Adrenal gland (tissue), 12 donors: ENCODE results near the gene RNF123. TPM values are rescaled to one million over a fixed set of nuclear protein-coding genes. Genes with fewer than 3 reads are reported as not detected.

Experiments used
- DNase-seq, 7 donors: peaks; one replicate each; pipeline ENCODE4 v3.0.0-alpha.2; 2019 to 2020
- H3K27ac ChIP-seq, 5 donors: fragments of 200-600 bp; sonication (generic) in 4 of 5; 1 replicate in 3 of 5; 2 replicates in 2 of 5; pipeline versions ENCODE4 v1.5.1 to v1.8.0; 2016 to 2020; ENCODE audit warnings: mild to moderate bottlenecking in 1 of 5
- H3K27me3 ChIP-seq: fragments of 200-600 bp; 2 replicates; pipeline ENCODE4 v1.8.0; 2021
- H3K36me3 ChIP-seq, 2 donors: fragments of 200-600 bp; replicated peaks in 1 of 2; 1 replicate in 1 of 2; 2 replicates in 1 of 2; pipeline versions ENCODE4 v1.5.1 to v1.8.0; 2018 to 2022
- H3K4me1 ChIP-seq, 2 donors: fragments of 200-600 bp; replicated peaks in 1 of 2; 1 replicate in 1 of 2; 2 replicates in 1 of 2; pipeline versions ENCODE4 v1.5.1 to v1.8.0; 2018 to 2021
- H3K4me3 ChIP-seq, 4 donors: fragments of 200-600 bp; sonication (generic) in 3 of 4; one replicate each; pipeline ENCODE4 v1.5.1; 2016 to 2018
- H3K9me3 ChIP-seq, 3 donors: fragments of 200-600 bp; sonication (generic) in 1 of 3; replicated peaks in 1 of 3; 1 replicate in 2 of 3; 2 replicates in 1 of 3; pipeline versions ENCODE4 v1.5.1 to v1.8.0; 2016 to 2021
- POLR2A ChIP-seq, 2 donors: fragments of 450-650 bp; IDR thresholded peaks; one replicate each; pipeline ENCODE4 v1.6.1; 2017; ENCODE audit warnings: antibody characterized with exemption in 2 of 2, mild to moderate bottlenecking in 2 of 2, moderate library complexity in 1 of 2
- WGBS, 4 donors: extraction: QIAGEN DNeasy Blood & Tissue Kit in 2 of 4; methylation state at CpG; one replicate each; pipeline versions ENCODE4 v1.1.5 to v1.1.7; 2013 to 2017; 5-methylcytosine and 5-hydroxymethylcytosine counted together
- intact Hi-C, 2 donors: fragments of 100-400 bp; cut with DNase I; formaldehyde crosslinking; loops; one replicate each; pipeline versions ENCODE4 v1.14.1 to v1.15.0; 2022 to 2023
- polyA plus RNA-seq, 3 donors: library from polyadenylated mRNA; stranded (reverse); fragments of 200-250 nt in 2 of 3; fragments of 350-450 nt in 1 of 3; fragmentation: Illumina TruSeq in 1 of 3; extraction: RNeasy Lipid Tissue Mini Kit (QIAGEN cat#74804) in 1 of 3; gene quantifications; one replicate each; pipeline ENCODE4 v1.2.3, GENCODE V29; 2013 to 2014
- total RNA-seq, 9 donors: library from RNA; depleted of rRNA in 4 of 9; stranded (reverse); fragments of >200 nt in 4 of 9; fragments of 120-200 nt in 1 of 9; fragmentation: NEBNext Ultra II Directional in 1 of 9; extraction: Animal tissue kit (Norgen Biotek cat#: 25700) in 1 of 9; gene quantifications; one replicate each; pipeline versions ENCODE4 v1.1.0 to v1.2.4, GENCODE V29; 2013 to 2023
- TF ChIP-seq, protein P1 (sequence below), 6 experiments: fragments of 450-650 bp in 4 of 6; fragments of 200-600 bp in 2 of 6; sonication (generic) in 1 of 6; IDR thresholded peaks; 1 replicate in 5 of 6; 2 replicates in 1 of 6; pipeline versions ENCODE4 v1.5.1 to v1.8.0; 2016 to 2021; ENCODE audit warnings: antibody characterized with exemption in 6 of 6, mild to moderate bottlenecking in 2 of 6, moderate library complexity in 1 of 6
- donor health status: healthy with polysubstance abuse.
- donor health status: Bipolar disorder and iron deficiency.
- donor health status: DM: yes; HTN: yes; CAD: no.
- donor health status: DM: no; HTN: no; CAD: no.
- donor health status: DM: no; HTN: no; CAD: no.
- donor health status: DM: yes; HTN: yes; CAD: no.

Gene RNF123
- total and polyA plus RNA-seq, 12 donors, result 19.5 to 62.3 (median 38.3) TPM

DNA sequence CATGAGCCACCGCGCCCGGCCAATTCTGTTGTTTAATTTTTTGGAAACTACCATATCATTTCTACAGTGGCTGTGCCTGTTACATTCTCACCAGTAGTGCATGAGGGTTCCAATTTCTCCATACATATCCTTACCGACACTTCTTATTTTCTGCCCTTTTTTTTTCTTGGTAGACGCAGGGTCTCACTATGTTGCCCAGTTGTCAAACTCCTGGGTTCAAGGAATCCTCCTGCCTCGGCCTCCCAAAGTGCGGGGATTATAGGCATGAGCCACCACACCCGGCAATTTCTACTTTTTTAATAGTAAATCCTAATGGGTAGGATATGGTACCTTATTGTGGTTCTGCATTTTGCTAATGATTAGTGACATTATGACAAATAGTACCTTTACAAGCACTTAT, 20.5 kb downstream of the RNF123 start:
- DNase-seq, result no peak
- Histone ChIP-seq H3K27me3 (no peaks in the 10 kb centered on the region), H3K4me1 (no peaks in the 10 kb centered on the region), H3K9me3 (no peaks in the 10 kb centered on the region), H3K4me3 (no peak overlapping the region), H3K27ac (no peak overlapping the region), H3K36me3 (peaks cover 0 to 13% of the 10 kb centered on the region in 2 donors)
- TF ChIP-seq, protein P1, sequence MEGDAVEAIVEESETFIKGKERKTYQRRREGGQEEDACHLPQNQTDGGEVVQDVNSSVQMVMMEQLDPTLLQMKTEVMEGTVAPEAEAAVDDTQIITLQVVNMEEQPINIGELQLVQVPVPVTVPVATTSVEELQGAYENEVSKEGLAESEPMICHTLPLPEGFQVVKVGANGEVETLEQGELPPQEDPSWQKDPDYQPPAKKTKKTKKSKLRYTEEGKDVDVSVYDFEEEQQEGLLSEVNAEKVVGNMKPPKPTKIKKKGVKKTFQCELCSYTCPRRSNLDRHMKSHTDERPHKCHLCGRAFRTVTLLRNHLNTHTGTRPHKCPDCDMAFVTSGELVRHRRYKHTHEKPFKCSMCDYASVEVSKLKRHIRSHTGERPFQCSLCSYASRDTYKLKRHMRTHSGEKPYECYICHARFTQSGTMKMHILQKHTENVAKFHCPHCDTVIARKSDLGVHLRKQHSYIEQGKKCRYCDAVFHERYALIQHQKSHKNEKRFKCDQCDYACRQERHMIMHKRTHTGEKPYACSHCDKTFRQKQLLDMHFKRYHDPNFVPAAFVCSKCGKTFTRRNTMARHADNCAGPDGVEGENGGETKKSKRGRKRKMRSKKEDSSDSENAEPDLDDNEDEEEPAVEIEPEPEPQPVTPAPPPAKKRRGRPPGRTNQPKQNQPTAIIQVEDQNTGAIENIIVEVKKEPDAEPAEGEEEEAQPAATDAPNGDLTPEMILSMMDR (IDR thresholded peaks at IDR 0.05), result no peak
- no peak for TF ChIP-seq POLR2A (IDR thresholded peaks at IDR 0.05)
- intact Hi-C loops, result loop anchor here (5.0 to 10.0 kb wide), 2 partner anchors 125 to 197 kb away; no protein-coding TSS in a partner anchor
- WGBS, 4 donors, result 96 to 97% (median 96%) methylated on average over 8 of the region's 8 CpGs

GRCh38 chr3:49711489-49711888, 22.1 kb downstream of the RNF123 start:
- WGBS, 4 donors, result 85 to 92% (median 89%) methylated on average over 5 of the region's 5 CpGs
- Histone ChIP-seq H3K4me1 (no peaks in the 10 kb centered on the region), H3K27me3 (no peaks in the 10 kb centered on the region), H3K27ac (no peak overlapping the region), H3K9me3 (no peaks in the 10 kb centered on the region), H3K36me3 (no peaks in the 10 kb centered on the region), H3K4me3 (no peak overlapping the region)
- TF ChIP-seq POLR2A (IDR thresholded peaks at IDR 0.05), result no peak
- TF ChIP-seq, protein P1 (IDR thresholded peaks at IDR 0.05), result no peak
- DNase-seq, result no peak
- intact Hi-C loops, result loop anchor here in 1 of 2 donors (5.0 kb wide), 1 partner anchor 196 kb away; no protein-coding TSS in a partner anchor

DNA sequence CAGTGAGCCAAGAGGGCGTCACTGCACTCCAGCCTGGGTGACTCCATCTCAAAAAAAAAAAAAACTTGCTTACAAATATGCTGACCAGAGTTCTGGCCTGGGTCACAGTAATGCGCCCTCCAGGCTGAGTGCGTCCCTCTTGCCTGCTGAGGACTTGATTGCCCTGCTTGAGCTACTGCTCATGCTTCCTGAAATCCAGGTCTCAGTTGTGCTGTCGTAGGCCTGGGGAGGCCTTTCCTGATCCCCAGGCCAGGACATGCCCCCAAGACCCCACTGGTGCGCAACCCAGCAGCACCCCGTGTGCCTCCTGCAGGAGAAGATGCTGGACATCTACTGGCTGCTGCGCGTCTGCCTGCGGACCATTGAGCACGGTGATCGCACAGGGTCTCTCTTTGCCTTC, 22.8 kb downstream of the RNF123 start:
- DNase-seq, result no peak
- no peaks in the 10 kb centered on the region for H3K27me3 ChIP-seq
- 67 to 95% (median 94%) methylated on average over 1 to 11 of the region's 11 CpGs for WGBS, 4 donors
- H3K4me1 ChIP-seq, result no peaks in the 10 kb centered on the region
- H3K27ac ChIP-seq, result no peak overlapping the region
- no peak for TF ChIP-seq POLR2A (IDR thresholded peaks at IDR 0.05)
- TF ChIP-seq, protein P1 (IDR thresholded peaks at IDR 0.05), result no peak
- no peaks in the 10 kb centered on the region for H3K9me3 ChIP-seq
- H3K4me3 ChIP-seq, result no peak overlapping the region
- intact Hi-C loops, result loop anchor here in 1 of 2 donors (5.0 kb wide), 1 partner anchor 195 kb away; no protein-coding TSS in a partner anchor
- no peaks in the 10 kb centered on the region for H3K36me3 ChIP-seq

DNA sequence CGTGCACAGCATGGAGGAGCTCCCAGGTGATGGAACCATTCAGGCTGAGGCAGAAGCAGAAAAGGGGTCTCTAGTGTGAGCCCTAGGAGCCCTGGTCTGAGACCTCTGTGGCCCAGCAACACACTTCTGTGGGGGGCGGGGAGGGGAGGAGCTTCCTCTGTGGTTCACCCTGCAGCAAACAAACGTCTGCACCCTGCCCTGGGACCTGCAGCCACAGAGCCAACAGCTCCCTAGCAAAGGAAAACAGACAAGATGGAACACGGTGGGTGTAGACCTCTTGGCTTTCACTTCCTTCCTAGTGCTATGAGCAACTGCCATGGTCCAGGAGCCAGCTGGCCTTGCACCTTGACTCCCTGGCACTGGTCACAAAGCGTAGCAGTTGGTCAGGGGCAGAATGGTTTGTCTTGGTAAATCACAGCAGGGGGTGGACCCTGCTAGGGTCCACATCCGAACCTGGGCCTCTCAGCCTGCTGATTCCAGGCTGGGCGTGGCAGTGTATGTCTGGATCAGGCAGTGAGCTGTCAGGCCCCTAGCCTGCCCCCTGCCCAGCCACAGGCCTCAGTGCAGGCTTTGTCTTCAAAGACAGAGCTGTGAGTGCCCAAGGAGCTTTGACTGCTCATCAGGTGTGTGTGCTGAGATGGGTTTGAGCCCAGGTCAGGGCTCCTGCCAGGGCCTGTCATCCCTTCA, 23.4 kb downstream of the RNF123 start:
- peak in 1 of 7 donors; percentile 3 for DNase-seq
- no peak for TF ChIP-seq POLR2A (IDR thresholded peaks at IDR 0.05)
- TF ChIP-seq, protein P1 (IDR thresholded peaks at IDR 0.05), result no peak
- no peaks in the 10 kb centered on the region for H3K36me3 ChIP-seq
- H3K9me3 ChIP-seq, result no peaks in the 10 kb centered on the region
- H3K4me1 ChIP-seq, result no peaks in the 10 kb centered on the region
- intact Hi-C loops, result loop anchor here in 1 of 2 donors (5.0 kb wide), 1 partner anchor 195 kb away; no protein-coding TSS in a partner anchor
- no peaks in the 10 kb centered on the region for H3K27me3 ChIP-seq
- H3K4me3 ChIP-seq, result no peak overlapping the region
- WGBS, 4 donors, result 44 to 87% (median 66%) methylated on average over 3 to 7 of the region's 7 CpGs
- H3K27ac ChIP-seq, result no peak overlapping the region
